GM12874 (cell line): ENCODE results near the gene TMEM219.

ENCODE experiments used
- TF ChIP-seq, protein P1 (sequence below): IDR thresholded peaks from 2 replicates; pipeline ENCODE4 v1.5.1; 2011; ENCODE audit warnings: low read depth, mild to moderate bottlenecking, control low read depth, low read length, moderate library complexity; ENCODE audit not compliant: insufficient read depth

TMEM219 gene

DNA sequence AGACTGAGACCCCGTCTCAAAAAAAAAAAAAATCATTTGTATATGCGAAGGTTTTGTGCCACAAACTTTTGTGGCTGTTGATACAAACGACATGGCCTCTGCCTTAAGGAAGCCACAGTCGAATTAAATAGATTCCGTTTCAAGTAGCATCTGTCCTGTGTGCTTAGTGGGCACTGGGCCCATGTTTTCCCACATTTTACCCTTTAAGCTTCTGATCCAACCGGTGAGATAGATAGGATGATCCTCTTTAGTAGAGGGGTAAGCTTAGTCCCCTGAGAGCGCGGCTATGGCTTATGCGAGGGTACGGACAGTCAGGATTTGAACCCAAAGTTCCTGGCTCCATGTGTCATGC is 776 bp upstream of the TMEM219 start:
- TF ChIP-seq, protein P1, sequence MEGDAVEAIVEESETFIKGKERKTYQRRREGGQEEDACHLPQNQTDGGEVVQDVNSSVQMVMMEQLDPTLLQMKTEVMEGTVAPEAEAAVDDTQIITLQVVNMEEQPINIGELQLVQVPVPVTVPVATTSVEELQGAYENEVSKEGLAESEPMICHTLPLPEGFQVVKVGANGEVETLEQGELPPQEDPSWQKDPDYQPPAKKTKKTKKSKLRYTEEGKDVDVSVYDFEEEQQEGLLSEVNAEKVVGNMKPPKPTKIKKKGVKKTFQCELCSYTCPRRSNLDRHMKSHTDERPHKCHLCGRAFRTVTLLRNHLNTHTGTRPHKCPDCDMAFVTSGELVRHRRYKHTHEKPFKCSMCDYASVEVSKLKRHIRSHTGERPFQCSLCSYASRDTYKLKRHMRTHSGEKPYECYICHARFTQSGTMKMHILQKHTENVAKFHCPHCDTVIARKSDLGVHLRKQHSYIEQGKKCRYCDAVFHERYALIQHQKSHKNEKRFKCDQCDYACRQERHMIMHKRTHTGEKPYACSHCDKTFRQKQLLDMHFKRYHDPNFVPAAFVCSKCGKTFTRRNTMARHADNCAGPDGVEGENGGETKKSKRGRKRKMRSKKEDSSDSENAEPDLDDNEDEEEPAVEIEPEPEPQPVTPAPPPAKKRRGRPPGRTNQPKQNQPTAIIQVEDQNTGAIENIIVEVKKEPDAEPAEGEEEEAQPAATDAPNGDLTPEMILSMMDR: no peak

DNA sequence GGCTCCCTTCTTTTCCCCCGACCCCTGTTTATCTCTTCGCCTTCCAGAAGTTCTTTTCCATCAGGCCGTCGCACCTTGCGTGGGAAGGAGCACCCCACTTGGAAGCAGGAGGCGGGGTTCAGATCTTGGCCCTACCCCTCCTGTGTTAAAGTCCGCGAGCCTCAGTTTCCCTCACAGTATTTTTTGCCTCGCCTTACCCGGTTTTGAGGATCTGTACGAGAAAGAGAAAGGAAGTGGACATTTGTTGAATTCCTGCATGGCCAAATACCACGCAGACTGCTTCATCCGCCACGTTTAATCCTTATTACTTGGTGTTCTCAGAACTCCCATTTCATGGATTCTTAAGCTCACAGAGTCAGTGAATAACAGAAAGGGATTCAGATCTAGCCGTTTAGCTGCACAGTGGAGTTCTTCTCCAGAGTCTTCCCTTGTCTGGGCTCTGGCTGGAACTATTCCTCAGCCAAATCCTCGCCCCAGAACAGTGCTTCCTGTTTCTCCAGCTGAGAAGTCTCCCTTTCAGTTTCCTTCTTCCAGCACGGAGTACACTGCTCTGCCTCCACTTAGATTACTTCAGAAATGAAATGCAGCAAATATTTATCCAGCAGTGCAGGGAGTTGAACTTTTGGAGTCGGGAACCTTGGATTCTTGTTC is 590 bp downstream of the TMEM219 start:
- TF ChIP-seq, protein P1: no peak

DNA sequence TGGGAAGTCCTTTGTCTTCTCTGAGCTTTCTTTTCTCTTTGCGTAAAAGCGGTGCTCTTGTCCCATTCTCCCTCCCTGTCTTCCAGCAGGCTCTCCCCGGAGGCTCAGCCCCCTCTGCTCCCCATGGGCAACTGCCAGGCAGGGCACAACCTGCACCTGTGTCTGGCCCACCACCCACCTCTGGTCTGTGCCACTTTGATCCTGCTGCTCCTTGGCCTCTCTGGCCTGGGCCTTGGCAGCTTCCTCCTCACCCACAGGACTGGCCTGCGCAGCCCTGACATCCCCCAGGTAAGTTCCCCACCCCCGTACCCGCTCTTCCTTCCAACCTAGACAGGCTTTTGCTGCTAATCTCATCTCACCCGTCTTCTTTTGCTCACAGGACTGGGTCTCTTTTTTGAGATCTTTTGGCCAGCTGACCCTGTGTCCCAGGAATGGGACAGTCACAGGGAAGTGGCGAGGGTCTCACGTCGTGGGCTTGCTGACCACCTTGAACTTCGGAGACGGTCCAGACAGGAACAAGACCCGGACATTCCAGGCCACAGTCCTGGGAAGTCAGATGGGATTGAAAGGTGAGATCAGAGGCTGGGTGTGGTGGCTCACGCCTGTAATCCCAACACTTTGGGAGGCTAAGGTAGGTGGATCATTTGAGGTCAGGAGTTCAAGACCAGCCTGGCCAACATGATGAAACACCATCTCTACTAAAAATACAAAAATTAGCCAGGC is 1.3 kb downstream of the TMEM219 start:
- TF ChIP-seq, protein P1: no peak

DNA sequence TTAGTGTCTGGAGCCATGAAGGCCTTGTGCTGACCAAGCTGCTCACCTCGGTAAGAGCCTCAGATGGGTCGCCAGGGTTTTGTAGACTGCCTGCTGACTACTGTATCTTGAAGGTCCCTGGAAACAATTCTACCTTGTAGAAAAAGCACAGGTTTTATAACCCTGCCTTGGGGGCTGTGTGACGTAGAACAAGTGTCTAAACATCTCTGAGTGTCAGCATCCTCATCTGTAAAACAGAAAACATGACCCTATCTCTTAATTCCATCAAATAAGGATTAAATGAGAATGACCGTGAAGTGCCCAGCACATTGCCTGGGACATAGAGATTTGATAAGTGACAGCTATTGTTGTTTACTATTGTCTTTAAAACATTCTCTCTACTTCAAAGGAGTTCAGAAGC is 6.3 kb downstream of the TMEM219 start:
- TF ChIP-seq, protein P1: no peak

DNA sequence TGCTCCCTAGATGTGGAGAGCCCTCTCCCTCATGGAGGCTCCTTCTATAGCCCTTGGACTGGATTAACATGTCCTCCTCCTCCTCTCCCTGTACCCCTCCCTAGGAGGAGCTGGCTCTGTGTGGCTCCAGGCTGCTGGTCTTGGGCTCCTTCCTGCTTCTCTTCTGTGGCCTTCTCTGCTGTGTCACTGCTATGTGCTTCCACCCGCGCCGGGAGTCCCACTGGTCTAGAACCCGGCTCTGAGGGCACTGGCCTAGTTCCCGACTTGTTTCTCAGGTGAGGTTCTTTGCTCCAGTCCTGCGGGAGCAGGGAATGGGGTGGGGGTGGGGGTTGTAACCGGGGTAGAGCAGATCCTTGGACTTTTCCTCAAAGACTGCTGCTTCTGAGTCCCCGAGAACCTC is 9.4 kb downstream of the TMEM219 start:
- TF ChIP-seq, protein P1: no peak

DNA sequence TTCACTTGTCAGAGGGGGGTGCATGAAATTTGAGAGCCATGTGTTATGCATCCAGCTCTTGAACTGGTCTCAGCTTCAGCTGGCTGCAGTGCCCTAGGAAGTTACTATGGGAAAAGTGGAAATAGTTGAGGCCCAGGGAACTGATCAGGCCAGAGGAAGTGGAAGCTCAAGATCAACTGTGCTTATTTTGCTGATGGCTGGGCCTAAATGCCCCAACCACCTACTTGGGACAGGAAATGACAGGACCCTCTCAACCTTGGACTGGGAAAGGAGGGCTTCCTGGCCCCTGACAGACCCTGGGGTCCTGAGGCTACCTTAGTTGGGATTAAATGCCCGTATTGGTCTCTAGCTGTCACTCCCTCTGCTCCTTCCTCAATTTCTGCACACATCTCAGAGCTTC is 10.6 kb downstream of the TMEM219 start:
- TF ChIP-seq, protein P1: no peak

DNA sequence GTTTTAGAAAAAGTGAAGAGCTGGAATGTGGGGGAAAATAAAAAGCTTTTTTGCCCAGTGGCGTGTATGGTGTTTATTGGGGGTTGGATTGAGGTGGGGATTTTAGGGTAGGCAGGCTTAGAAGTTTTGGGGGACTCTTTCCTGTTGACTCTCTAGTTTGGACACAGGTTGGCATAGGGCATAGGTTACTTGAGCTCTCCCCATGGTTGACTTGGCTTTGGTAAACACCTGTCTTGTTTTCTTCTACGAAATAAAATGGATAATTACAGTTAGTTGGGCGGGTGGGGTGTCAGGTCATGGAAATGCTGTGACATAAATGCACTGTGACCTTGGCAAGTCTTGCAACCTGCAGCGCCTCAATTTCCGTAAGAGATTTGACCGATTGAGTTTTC is 11.1 kb downstream of the TMEM219 start:
- TF ChIP-seq, protein P1: no peak
